Measurements from ENCODE around the gene CSK.

GRCh38 chr15:74826921-74827320 lies 45.0 kb downstream of the CSK start:
- TF ChIP-seq POLR2AphosphoS5 (IDR thresholded peaks at IDR 0.05; ENCODE audit: low read depth) (no peak), CTCF (conservative IDR thresholded peaks at IDR 0.05; ENCODE audit: low read depth in 2 of 2) (no peak), NANOG (IDR thresholded peaks at IDR 0.05; ENCODE audit: borderline replicate concordance) (no peak), EZH2 (IDR thresholded peaks at IDR 0.05; ENCODE audit: low read depth, unreplicated experiment) (no peak), REST (IDR thresholded peaks at IDR 0.05; ENCODE audit: unreplicated experiment) (no peak), CREB1 (CRISPR knock-in tag; IDR thresholded peaks at IDR 0.05; ENCODE audit: low read depth) (no peak), EZH2phosphoT487 (IDR thresholded peaks at IDR 0.05; ENCODE audit: unreplicated experiment) (no peak), JUNB (IDR thresholded peaks at IDR 0.05; ENCODE audit: unreplicated experiment) (no peak), ZNF114 (CRISPR knock-in tag; IDR thresholded peaks at IDR 0.05) (no peak), ETS1 (IDR thresholded peaks at IDR 0.05) (no peak), ZNF331 (CRISPR knock-in tag; IDR thresholded peaks at IDR 0.05; ENCODE audit: low read depth) (no peak), STAT1 (IDR thresholded peaks at IDR 0.05; ENCODE audit: unreplicated experiment) (no peak), ZNF462 (CRISPR knock-in tag; IDR thresholded peaks at IDR 0.05) (no peak)

Measured in GM23338 (cell line).